HG02852 (cell line): Measurements from ENCODE around the gene U2AF1L4.
"Not testable (repeated sequence)": the region's sequence is repeated elsewhere in the genome, so short reads cannot be mapped to it uniquely, and the experiment has no call there.

Experiments
- ATAC-seq: cut with Tn5 transposase; IDR thresholded peaks from one replicate; pipeline ENCODE4 v1.9.1; 2021; ENCODE audit warnings: mild to moderate bottlenecking, moderate library complexity; ENCODE audit not compliant: unreplicated experiment

Gene U2AF1L4

DNA sequence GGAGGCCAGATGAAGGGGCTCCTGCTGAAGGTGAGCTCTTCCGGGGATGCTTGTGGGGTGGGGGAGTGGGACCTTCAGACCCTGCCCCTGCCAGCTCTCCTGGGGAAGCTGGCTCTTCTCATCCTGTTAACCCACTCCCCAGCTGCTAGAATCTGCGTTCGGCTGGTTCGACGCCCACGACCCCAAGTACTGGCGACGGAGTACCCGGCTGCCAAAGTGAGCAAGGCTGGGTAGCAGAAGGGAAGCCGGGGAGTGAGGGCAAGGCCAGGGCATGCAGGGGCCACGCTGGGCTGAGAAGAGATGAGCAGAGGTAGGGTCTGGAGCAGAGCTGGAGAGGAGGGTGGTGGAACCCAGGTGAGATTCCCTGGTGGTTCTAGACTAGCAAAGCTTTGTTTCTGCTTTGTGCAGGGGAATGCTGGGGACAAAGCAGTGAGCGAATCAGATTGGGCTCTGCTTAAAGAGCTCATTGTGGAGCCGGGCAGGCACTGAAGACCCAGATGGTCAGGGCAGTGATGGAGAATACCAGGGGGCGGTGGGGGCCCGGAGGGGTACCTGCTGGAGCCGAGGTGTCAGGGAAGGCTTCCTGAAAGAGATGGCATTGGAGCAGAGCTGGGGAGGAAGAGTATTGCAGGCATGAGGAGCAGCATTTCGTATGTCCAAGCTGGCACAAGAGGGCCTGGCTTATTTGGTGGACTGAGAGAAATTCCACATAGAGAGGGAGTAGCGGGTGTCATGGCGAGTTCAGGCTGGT lies 17.1 kb downstream of the U2AF1L4 start:
- no peak for ATAC-seq

DNA sequence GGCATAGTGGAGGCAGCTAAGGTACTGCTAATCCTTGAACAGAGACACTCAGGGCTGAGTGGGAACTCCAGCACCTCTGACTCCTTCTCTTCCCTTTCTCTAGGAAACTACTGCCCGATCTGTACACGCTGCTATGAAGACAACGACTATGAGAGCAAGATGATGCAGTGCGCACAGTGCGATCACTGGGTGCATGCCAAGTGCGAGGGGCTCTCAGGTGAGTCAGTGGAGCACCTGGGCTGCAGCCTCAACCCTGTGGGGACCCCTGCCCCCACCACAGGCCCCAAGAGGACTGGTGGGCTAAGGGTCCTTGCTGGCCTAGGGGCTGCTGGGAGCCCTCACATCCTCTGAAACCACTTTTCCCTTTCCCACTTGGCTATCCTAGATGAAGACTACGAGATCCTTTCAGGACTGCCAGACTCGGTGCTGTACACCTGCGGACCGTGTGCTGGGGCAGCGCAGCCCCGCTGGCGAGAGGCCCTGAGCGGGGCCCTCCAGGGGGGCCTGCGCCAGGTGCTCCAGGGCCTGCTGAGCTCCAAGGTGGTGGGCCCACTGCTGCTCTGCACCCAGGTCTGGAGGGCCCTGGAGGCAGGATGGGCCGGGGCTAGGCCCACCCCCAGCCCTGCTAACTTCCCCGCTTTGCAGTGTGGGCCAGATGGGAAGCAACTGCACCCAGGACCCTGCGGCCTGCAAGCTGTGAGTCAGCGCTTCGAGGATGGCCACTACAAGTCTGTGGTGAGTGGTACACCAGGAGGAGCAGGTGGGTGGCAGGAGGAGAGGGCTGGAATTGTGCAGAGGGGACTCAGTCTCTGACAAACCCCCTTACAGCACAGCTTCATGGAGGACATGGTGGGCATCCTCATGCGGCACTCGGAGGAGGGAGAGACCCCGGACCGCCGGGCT lies 17.9 kb downstream of the U2AF1L4 start:
- ATAC-seq: no peak

DNA sequence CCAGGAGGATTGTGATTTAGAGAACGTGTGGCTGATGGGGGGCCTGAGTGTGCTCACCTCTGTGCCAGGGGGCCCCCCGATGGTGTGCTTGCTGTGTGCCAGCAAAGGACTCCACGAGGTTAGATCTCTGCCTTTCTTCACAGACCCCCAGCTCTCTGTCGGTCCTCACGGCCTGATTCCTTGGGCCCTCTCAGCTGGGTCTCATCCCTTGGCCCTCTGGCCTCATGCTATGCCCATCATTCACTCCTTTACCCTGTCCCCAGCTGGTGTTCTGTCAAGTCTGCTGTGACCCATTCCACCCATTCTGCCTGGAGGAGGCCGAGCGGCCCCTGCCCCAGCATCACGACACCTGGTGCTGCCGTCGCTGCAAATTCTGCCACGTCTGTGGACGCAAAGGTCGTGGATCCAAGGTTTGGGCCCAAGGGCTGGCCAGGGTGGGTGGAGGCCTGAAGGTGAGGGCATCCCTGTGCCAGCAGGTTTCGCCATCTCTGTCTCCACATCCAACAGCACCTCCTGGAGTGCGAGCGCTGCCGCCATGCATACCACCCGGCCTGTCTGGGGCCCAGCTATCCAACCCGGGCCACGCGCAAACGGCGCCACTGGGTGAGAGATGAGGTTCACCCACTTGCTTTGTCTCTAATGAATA lies 19.9 kb downstream of the U2AF1L4 start:
- ATAC-seq: no peak

DNA sequence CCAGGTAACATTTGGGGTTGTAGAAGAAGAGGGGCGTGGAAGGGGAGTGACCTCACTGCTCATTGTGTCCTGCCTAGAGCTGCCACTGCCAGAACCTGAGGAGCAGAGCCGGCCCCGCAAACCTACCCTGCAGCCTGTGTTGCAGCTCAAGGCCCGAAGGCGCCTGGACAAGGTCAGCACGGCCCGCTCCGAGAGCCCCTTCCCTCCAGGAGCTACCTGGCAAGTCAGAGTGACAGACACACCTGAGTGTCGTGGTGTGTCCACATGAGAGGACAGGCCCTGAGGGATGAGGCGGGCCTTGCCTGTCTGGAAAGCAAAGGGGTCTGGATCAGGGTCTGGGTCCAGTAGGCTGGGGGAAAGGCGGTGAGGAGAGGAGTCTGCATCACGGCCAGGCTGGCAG lies 20.7 kb downstream of the U2AF1L4 start:
- ATAC-seq: no peak

DNA sequence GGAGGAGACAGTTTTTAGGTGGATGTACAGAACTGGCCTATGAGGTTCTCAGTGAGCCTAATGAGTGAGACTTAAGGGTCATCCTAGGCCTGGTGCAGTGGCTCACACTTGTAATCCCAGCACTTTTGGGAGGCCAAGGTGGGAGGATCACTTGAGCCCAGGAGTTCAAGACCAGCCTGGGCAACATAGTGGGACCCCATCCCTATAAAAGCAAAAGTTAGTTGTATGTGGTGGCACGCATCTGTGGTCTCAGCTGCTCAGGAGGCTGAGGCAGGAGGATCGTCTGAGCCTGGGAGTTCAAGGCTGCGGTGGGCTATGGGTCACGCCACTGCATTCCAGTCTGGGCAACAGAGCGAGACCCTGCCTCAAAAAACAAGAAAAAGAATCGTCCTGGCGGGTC lies 21.1 kb downstream of the U2AF1L4 start:
- ATAC-seq: not testable (repeated sequence)

DNA sequence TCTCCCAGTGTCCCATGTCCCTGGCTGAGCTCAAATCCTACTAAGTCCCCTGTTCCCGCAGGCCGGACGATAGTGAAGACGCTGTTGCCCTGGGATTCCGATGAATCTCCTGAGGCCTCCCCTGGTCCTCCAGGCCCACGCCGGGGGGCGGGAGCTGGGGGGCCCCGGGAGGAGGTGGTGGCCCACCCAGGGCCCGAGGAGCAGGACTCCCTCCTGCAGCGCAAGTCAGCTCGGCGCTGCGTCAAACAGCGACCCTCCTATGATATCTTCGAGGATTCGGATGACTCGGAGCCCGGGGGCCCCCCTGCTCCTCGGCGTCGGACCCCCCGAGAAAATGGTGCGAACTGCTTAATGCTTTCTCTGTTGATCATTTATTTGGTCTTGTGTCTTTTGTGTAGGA lies 21.5 kb downstream of the U2AF1L4 start:
- ATAC-seq: no peak

DNA sequence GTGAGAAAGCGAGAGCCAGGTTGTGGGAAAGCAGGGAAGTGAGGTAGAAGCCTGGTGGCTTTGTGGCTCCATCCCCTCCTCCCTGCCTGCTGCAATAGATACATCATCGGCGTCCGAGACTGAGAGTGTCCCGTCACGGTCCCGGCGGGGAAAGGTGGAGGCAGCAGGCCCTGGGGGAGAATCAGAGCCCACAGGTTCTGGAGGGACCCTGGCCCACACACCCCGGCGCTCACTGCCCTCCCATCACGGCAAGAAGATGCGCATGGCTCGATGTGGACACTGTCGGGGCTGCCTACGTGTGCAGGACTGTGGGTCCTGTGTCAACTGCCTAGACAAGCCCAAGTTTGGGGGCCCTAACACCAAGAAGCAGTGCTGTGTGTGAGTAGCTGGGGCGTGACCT lies 22.3 kb downstream of the U2AF1L4 start:
- no peak for ATAC-seq

DNA sequence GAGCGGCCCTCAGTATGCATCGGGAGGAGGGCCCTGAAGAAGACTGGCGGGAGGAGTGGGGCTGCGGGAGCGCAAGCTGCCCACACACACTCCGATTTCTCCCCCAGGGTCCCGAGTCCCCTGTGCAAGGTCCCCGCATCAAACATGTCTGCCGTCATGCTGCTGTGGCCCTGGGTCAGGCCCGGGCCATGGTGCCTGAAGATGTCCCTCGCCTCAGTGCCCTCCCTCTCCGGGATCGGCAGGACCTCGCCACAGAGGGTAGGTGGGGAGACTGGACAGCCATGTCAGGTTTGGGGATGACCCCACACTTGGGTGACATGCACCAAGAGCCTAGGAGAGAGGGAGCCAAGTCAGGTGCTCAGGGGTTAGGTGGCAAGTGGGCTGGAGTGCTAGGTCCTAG lies 22.8 kb downstream of the U2AF1L4 start:
- no peak for ATAC-seq

DNA sequence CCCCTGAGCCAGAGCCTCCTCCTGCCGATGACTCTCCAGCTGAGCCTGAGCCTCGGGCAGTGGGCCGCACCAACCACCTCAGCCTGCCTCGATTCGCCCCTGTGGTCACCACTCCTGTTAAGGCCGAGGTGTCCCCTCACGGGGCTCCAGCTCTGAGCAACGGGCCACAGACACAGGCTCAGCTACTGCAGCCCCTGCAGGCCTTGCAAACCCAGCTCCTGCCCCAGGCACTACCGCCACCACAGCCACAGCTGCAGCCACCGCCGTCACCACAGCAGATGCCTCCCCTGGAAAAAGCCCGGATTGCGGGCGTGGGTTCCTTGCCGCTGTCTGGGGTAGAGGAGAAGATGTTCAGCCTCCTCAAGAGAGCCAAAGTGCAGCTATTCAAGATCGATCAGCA lies 23.8 kb downstream of the U2AF1L4 start:
- no peak for ATAC-seq

DNA sequence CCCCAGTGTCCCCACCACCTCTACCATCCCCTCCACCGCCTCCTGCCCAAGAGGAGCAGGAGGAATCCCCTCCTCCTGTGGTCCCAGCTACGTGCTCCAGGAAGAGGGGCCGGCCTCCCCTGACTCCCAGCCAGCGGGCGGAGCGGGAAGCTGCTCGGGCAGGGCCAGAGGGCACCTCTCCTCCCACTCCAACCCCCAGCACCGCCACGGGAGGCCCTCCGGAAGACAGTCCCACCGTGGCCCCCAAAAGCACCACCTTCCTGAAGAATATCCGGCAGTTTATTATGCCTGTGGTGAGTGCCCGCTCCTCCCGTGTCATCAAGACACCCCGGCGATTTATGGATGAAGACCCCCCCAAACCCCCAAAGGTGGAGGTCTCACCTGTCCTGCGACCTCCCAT lies 24.6 kb downstream of the U2AF1L4 start:
- ATAC-seq: no peak

DNA sequence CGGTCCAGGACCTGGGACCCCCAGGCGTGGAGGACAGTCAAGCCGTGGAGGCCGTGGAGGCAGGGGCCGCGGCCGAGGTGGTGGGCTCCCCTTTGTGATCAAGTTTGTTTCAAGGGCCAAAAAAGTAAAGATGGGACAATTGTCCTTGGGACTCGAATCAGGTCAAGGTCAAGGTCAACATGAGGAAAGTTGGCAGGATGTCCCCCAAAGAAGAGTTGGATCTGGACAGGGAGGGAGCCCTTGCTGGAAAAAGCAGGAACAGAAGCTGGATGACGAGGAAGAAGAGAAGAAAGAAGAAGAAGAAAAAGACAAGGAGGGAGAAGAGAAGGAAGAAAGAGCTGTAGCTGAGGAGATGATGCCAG lies 25.1 kb downstream of the U2AF1L4 start:
- ATAC-seq: no peak

DNA sequence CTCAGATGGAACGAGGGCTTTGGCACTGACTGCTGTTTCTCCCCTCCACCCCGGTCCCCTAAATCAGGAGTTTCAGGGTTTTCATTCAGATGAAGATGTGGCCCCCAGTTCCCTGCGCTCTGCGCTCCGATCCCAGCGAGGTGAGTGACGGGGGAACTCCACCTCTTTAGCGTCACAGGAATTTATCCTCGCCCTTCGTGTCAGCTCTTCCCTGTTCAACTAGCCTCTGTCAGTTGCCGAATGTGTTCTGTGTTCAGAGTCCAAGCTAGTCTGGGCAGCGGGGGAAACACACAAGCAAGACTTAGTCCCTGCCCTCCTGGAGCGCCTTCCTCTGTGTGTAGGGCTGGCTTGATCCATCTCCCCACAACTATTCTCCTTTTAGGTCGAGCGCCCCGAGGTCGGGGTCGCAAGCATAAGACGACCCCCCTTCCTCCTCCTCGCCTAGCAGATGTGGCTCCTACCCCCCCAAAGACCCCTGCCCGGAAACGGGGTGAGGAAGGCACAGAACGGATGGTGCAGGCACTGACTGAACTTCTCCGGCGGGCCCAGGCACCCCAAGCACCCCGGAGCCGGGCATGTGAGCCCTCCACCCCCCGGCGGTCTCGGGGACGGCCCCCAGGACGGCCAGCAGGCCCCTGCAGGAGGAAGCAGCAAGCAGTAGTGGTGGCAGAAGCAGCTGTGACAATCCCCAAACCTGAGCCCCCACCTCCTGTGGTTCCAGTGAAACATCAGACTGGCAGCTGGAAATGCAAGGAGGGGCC lies 25.6 kb downstream of the U2AF1L4 start:
- no peak for ATAC-seq

DNA sequence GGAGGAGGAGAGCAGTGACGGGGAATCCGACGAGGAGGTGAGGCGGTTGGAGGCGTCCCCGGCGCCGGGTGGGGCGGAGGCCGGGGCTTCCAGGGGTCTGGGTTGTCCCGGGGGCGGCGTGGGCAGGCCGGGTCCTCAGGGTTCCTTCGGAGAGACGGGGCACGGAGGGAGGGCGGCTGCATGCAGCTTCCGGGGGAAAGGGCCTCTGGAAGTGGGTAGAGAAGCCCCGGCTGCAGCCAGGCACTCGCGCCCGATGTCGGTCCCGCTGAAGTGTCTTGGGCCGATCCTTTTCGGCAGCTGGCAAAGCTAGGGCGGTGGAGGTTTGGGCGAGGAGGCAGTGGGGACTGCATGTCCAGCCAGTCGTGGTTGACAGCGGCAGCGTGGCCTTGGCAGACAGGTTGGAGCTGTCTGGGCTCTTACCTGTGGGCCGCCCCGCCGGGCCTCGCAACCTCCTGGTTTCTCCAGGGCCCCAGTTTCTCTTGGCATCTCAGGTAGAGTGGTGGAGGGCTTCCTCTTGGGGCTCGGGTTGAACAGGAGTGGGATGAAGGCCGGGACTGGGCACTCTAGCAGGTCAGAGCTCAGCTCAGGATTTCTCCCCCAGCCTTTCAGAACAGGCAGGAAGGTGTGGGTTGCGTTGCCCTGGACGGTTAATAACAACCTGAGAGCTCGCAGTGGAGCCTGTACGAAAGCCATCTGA lies 26.7 kb downstream of the U2AF1L4 start:
- ATAC-seq: peak; percentile 2

DNA sequence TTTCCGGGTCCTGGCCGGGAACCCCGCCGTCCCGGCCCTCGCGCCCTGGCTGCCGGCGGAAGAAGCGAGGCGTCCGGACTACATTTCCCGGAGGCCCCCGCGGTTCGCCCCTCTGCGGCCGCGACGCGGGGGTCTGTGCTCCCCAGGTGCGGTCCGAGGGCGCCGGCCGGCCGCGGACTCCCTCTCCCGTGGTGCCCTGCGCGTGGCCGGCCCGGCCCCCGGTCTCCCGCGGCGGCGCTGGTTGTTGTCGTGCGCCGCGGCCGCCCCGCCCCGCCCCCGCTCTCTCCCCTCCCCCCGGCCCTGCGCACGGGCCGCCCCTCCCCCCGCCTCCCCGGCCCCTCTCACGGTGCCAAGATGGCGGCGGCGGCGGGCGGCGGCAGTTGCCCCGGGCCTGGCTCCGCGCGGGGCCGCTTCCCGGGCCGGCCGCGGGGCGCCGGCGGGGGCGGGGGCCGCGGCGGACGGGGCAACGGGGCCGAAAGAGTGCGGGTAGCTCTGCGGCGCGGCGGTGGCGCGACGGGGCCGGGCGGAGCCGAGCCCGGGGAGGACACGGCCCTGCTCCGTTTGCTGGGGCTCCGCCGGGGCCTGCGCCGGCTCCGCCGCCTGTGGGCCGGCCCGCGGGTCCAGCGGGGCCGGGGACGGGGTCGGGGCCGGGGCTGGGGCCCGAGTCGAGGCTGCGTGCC lies 27.4 kb downstream of the U2AF1L4 start, which contains the start of gene KMT2B:
Gene KMT2B, plus strand, starts transcription at position 339 of the 680 bp plus-strand sequence. Its CDS starts 16 bp downstream, at position 355.
- peak; percentile 53 for ATAC-seq

DNA sequence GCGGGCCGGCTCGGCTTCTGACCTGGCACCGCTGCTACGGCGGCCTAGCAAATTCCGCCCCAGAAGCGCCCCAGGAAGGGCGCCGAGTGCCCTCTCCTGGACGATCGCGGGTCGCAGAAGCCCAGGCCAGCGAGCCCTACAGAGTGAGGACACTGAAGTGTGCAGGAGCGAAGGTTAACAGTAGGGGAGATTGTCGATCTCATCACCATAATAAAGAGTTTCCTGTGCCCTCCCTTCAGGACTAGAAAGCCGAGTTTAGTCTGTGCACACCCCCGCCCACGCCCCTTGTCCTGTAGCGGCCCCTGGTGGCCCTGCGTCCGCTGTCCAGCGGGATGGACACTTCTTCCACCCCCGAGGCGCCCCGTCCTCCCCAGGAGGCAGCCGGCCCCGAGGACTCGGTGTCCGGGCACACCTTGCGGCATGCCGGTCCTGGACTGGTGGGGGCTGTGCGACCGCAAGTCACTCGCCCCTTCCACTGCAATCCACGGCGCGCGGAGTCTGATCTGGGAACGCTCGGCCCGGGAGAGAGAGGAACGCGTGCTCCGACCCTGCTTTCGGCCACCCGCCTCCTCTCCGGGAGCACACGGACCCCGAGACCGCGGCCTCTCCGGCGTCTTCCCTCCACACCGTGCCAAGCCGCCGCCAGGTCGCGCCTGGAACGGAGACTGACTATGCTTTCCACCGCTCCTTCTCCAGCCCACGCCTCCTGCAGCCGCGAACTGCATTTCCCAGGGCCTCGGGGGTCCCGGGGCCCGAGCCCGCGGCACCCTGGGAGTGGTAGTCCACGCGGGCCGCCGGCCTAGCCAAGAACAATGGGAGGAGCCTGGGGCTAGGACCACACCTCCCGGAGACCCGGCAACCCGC lies 28.2 kb downstream of the U2AF1L4 start:
- ATAC-seq: peak; percentile 58

DNA sequence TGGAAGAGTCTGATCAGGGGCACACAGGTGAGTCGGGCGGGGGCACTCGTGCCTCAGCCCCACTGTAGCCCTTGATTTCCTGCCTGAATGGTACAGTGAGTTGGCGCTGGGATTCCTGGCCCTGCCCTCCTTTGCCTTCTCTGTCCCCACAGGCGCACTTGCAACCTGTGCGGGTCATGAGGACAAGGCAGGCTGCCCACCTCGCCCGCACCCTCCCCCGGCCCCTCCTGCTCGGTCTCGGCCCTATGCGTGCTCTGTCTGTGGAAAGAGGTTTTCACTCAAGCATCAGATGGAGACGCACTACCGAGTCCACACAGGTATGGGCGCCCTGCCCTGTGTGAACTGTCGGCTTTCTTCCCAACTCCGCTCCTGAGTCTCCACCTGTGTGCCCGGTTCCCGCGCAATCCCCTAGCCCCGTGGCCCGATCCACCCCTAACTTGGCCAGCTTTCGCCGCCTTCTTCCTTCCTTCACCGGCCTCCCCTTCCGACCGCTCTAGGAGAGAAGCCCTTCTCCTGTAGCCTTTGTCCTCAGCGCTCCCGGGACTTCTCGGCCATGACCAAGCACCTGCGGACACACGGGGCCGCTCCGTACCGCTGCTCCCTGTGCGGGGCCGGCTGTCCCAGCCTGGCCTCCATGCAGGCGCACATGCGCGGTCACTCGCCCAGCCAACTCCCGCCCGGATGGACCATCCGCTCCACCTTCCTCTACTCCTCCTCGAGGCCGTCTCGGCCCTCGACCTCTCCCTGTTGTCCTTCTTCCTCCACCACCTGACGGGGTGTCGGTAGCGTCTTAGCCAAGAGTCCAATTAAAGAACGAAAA lies 29.0 kb downstream of the U2AF1L4 start:
- no peak for ATAC-seq

DNA sequence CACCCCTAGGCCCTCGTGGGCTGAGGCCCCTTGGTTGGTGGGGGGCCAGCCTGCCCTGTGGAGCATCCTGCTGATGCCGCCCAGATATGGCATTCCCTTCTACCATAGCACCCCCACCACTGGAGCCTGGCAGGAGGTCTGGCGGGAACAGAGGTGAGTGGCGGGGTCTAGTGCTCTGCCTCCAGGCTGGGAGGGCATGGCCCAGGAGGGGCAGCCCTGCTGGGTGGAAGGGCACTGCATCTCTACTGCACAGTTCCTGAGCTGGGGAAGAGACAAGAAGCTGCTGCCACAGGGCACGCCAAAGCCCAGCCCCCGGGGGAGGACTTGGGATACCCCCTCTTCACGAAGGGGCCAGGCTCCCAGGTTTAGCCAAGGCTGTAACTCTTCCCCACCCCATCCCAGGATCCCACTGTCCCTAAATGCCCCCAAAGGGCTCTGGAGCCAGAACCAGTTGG lies 29.8 kb downstream of the U2AF1L4 start:
- ATAC-seq: no peak
